Right lobe of liver (tissue), 4 donors: ENCODE measurements around the gene CTBP1.

ENCODE experiments used
- CTCF ChIP-seq, 4 donors: fragments of 200-600 bp in 3 of 4; fragments of 450-650 bp in 1 of 4; IDR thresholded peaks; one replicate each; pipeline versions ENCODE4 v1.5.1 to v1.8.0; 2016 to 2022; ENCODE audit warnings: antibody characterized with exemption in 4 of 4, mild to moderate bottlenecking in 2 of 4
- POLR2A ChIP-seq: fragments of 450-650 bp; IDR thresholded peaks from one replicate; pipeline ENCODE4 v1.6.1; 2017; ENCODE audit warnings: antibody characterized with exemption, mild to moderate bottlenecking
- donor health status: DM: no; HTN: no; CAD: no.
- donor health status: DM: no; HTN: no; CAD: no.
- donor health status: DM: no; HTN: yes; CAD: no.

GRCh38 chr4:1293991-1294390, 45.1 kb upstream of the CTBP1 start:
- TF ChIP-seq CTCF (IDR thresholded peaks at IDR 0.05) (no peak), POLR2A (no peak)
